HCT116 (cell line): ENCODE measurements around the gene TMEM53. TPM values are rescaled to one million over a fixed set of nuclear protein-coding genes. Genes with fewer than 3 reads are reported as not detected.

Experiments used
- ATAC-seq: fragments of 200-7000 bp; cut with Tn5 transposase; 2 replicates; pipeline ENCODE4 v1.9.1; 2020; ENCODE audit warnings: mild to moderate bottlenecking, moderate library complexity
- BruUV-seq: library from RNA; stranded (reverse); fragments of 400-500 nt; replicated peaks from 2 replicates; lab custom pipeline; 2021; lab: Mats Ljungman, UMichigan
- CTCF ChIA-PET: fragments of 300-600 bp; sonication (Branson Sonifier 250); formaldehyde crosslinking; loops from one replicate; lab custom pipeline; 2021; ENCODE audit warnings: antibody characterized with exemption; lab: Charles Lee
- POLR2A ChIA-PET: fragments of 300-600, 350-600 bp; sonication (Branson Sonifier 250); formaldehyde crosslinking; loops from one replicate; lab custom pipeline; 2021; ENCODE audit warnings: antibody characterized with exemption; lab: Charles Lee
- RAD21 ChIA-PET, 2 experiments: fragments of 300-600 bp; sonication (Branson Sonifier 250); formaldehyde crosslinking; loops; one replicate each; lab custom pipeline; 2023; ENCODE audit warnings: low total read pairs in 2 of 2; ENCODE audit not compliant: uncharacterized antibody in 2 of 2, unreplicated experiment in 2 of 2, low non-redundant PET in 1 of 2; lab: Charles Lee
- DNase-seq: peaks from one replicate; pipeline ENCODE4 v3.0.0-alpha.2; 2010; ENCODE audit warnings: low read depth, low spot score
- H2AFZ ChIP-seq: fragments of 200-600 bp; shearing (Covaris generic), sonication (generic); 2 replicates; pipeline ENCODE4 v1.6.1; 2017; ENCODE audit warnings: low read depth, mixed run types, mixed read lengths, antibody characterized with exemption, low read length; ENCODE audit not compliant: poor library complexity, severe bottlenecking
- H3K27ac ChIP-seq: 2 replicates; pipeline ENCODE4 v1.5.1; 2012; ENCODE audit warnings: low read depth, low read length
- H3K27me3 ChIP-seq: fragments of 200-600 bp; sonication (generic); 2 replicates; pipeline ENCODE4 v1.6.1; 2016; ENCODE audit warnings: mixed run types, low read length, mixed read lengths; ENCODE audit not compliant: insufficient read depth
- H3K36me3 ChIP-seq, 2 experiments: fragments of 200-500 bp in 1 of 2; fragments of 200-600 bp in 1 of 2; sonication (Bioruptor generic) in 1 of 2; sonication (generic) in 1 of 2; 2 replicates each; pipeline versions ENCODE4 v1.5.1 to v1.6.1; 2014 to 2016; ENCODE audit warnings: low read length in 2 of 2, inconsistent platforms in 1 of 2, mixed read lengths in 1 of 2, mixed run types in 1 of 2; ENCODE audit not compliant: insufficient read depth in 2 of 2, control insufficient read depth in 1 of 2
- H3K4me1 ChIP-seq, 2 experiments: fragments of 200-600 bp in 1 of 2; sonication (generic) in 1 of 2; 2 replicates each; pipeline versions ENCODE4 v1.5.1 to v1.6.1; 2012 to 2017; ENCODE audit warnings: low read length in 2 of 2, inconsistent platforms in 1 of 2, mild to moderate bottlenecking in 1 of 2, mixed read lengths in 1 of 2, mixed run types in 1 of 2, moderate library complexity in 1 of 2; ENCODE audit not compliant: insufficient read depth in 2 of 2, control insufficient read depth in 1 of 2
- H3K4me2 ChIP-seq: fragments of 200-600 bp; sonication (generic); 2 replicates; pipeline ENCODE4 v1.6.1; 2017; ENCODE audit warnings: mixed run types, low read length, mixed read lengths
- H3K4me3 ChIP-seq, 2 experiments: fragments of 200-600 bp in 1 of 2; sonication (generic) in 1 of 2; replicated peaks in 1 of 2; 2 replicates each; pipeline ENCODE4 v1.5.1; 2011 to 2016; ENCODE audit warnings: low read length in 2 of 2, control low read depth in 1 of 2, low read depth in 1 of 2, mild to moderate bottlenecking in 1 of 2, mixed read lengths in 1 of 2, mixed run types in 1 of 2
- H3K79me2 ChIP-seq: fragments of 200-600 bp; sonication (generic); 2 replicates; pipeline ENCODE4 v1.6.1; 2017; ENCODE audit warnings: mild to moderate bottlenecking, mixed run types, low read length, moderate library complexity, mixed read lengths; ENCODE audit not compliant: insufficient read depth
- H3K9ac ChIP-seq: fragments of 200-600 bp; sonication (generic); 2 replicates; pipeline ENCODE4 v1.6.1; 2016; ENCODE audit warnings: low read length, mixed read lengths
- H3K9me2 ChIP-seq: fragments of 200-600 bp; sonication (generic), shearing (Covaris generic); 2 replicates; pipeline ENCODE4 v1.6.1; 2017; ENCODE audit warnings: mixed run types, mild to moderate bottlenecking, moderate library complexity; ENCODE audit not compliant: insufficient read depth
- H3K9me3 ChIP-seq, 2 experiments: fragments of 200-500 bp in 1 of 2; fragments of 200-600 bp in 1 of 2; sonication (Bioruptor generic) in 1 of 2; sonication (generic) in 1 of 2; 2 replicates each; pipeline ENCODE4 v1.6.1; 2014 to 2017; ENCODE audit warnings: low read length in 2 of 2, mixed read lengths in 2 of 2, inconsistent platforms in 1 of 2, low read depth in 1 of 2, mild to moderate bottlenecking in 1 of 2, mixed run types in 1 of 2, moderate library complexity in 1 of 2; ENCODE audit not compliant: control insufficient read depth in 1 of 2, insufficient read depth in 1 of 2
- H4K20me1 ChIP-seq: fragments of 200-600 bp; sonication (generic), shearing (Covaris generic); 2 replicates; pipeline ENCODE4 v1.6.1; 2017; ENCODE audit warnings: mixed run types, mild to moderate bottlenecking, moderate library complexity; ENCODE audit not compliant: insufficient read depth
- CBX3 ChIP-seq: IDR thresholded peaks from 2 replicates; pipeline ENCODE4 v1.6.1; 2012; ENCODE audit warnings: low read depth
- CEBPB ChIP-seq: IDR thresholded peaks from 2 replicates; pipeline ENCODE4 v1.6.1; 2012; ENCODE audit warnings: low read depth
- CTCF ChIP-seq, 3 experiments: fragments of 200-600 bp in 1 of 3; sonication (generic) in 1 of 3; IDR thresholded peaks in 2 of 3; conservative IDR thresholded peaks in 1 of 3; 2 replicates each; pipeline ENCODE4 v1.5.1; 2012 to 2017; ENCODE audit warnings: low read depth in 2 of 3, low read length in 2 of 3, antibody characterized with exemption in 1 of 3, borderline replicate concordance in 1 of 3, control low read depth in 1 of 3, mild to moderate bottlenecking in 1 of 3, mixed read lengths in 1 of 3, mixed run types in 1 of 3, moderate library complexity in 1 of 3; ENCODE audit not compliant: insufficient read depth in 1 of 3
- EGR1 ChIP-seq: IDR thresholded peaks from 2 replicates; pipeline ENCODE4 v1.6.1; 2012; ENCODE audit warnings: low read depth
- ELF1 ChIP-seq: IDR thresholded peaks from 2 replicates; pipeline ENCODE4 v1.6.1; 2012; ENCODE audit warnings: low read depth, borderline replicate concordance
- EZH2 ChIP-seq: fragments of 200-600 bp; sonication (generic); IDR thresholded peaks from 2 replicates; pipeline ENCODE4 v1.6.1; 2017; ENCODE audit warnings: antibody characterized with exemption, mixed run types
- FOSL1 ChIP-seq: IDR thresholded peaks from 2 replicates; pipeline ENCODE4 v1.6.1; 2012; ENCODE audit warnings: low read depth
- JUND ChIP-seq: IDR thresholded peaks from 2 replicates; pipeline ENCODE4 v1.6.1; 2012
- MAX ChIP-seq: IDR thresholded peaks from 2 replicates; pipeline ENCODE4 v1.6.1; 2012
- POLR2AphosphoS5 ChIP-seq: IDR thresholded peaks from 2 replicates; pipeline ENCODE4 v1.6.1; 2011; ENCODE audit warnings: mild to moderate bottlenecking, low read depth, low read length, moderate library complexity
- REST ChIP-seq: IDR thresholded peaks from 2 replicates; pipeline ENCODE4 v1.6.1; 2012; ENCODE audit warnings: low read depth
- SP1 ChIP-seq: IDR thresholded peaks from 2 replicates; pipeline ENCODE4 v1.6.1; 2012; ENCODE audit warnings: low read depth
- SRF ChIP-seq: IDR thresholded peaks from 2 replicates; pipeline ENCODE4 v1.6.1; 2012; ENCODE audit warnings: low read depth
- TCF7L2 ChIP-seq: IDR thresholded peaks from 2 replicates; pipeline ENCODE4 v1.7.0; 2011; ENCODE audit warnings: borderline replicate concordance, inconsistent platforms; ENCODE audit not compliant: insufficient read depth, insufficient read length; ENCODE audit errors: extremely low read depth
- YY1 ChIP-seq: IDR thresholded peaks from 2 replicates; pipeline ENCODE4 v1.6.1; 2011; ENCODE audit warnings: low read length, low read depth, moderate library complexity, mild to moderate bottlenecking; ENCODE audit not compliant: insufficient replicate concordance; ENCODE audit errors: extremely low read depth
- ZBTB33 ChIP-seq: IDR thresholded peaks from 2 replicates; pipeline ENCODE4 v1.6.1; 2011; ENCODE audit warnings: mild to moderate bottlenecking, low read length, moderate library complexity; ENCODE audit not compliant: insufficient replicate concordance; ENCODE audit errors: extremely low read depth
- ZFX ChIP-seq: fragments of 450-650 bp; IDR thresholded peaks from 2 replicates; pipeline ENCODE4 v1.6.1; 2017
- intact Hi-C: fragments of 100-400 bp; cut with micrococcal nuclease; formaldehyde crosslinking; loops from 2 replicates; pipeline ENCODE4 v1.10.0; 2022
- total RNA-seq: library from RNA; stranded (reverse); gene quantifications from one replicate; pipeline ENCODE4 v1.2.1, GENCODE V29; 2021; ENCODE audit not compliant: unreplicated experiment

The TMEM53 gene
- total RNA-seq, 1 experiment from 2014 or later = 10.8 TPM

GRCh38 chr1:44631647-44632539 lies 42.4 kb downstream of the TMEM53 start:
- H3K4me1 ChIP-seq = peaks cover 5 to 22% of the 10 kb centered on the region in 2 experiments; a peak in 3 of 4 replicates
- CTCF ChIA-PET = interaction anchor here (1.1 to 1.5 kb wide), 3 partner anchors 20 to 82 kb away, joined by 3 to 4 read pairs (median 3); no protein-coding TSS in a partner anchor
- TF ChIP-seq ZFX = peak; percentile 61
- TF ChIP-seq FOSL1 = no peak
- TF ChIP-seq ELF1 = no peak; the same call in 1 of the 2 replicates
- TF ChIP-seq POLR2AphosphoS5 = peak; percentile 88
- TF ChIP-seq REST = no peak
- TF ChIP-seq MAX = peak; percentile 85
- TF ChIP-seq CBX3 = no peak
- no peak for TF ChIP-seq SRF
- peak; percentile 96 for TF ChIP-seq YY1
- no peak for TF ChIP-seq SP1
- TF ChIP-seq TCF7L2 = peak; percentile 14
- no peak for TF ChIP-seq CEBPB
- no peak for TF ChIP-seq EZH2
- TF ChIP-seq CTCF (IDR thresholded peaks at IDR 0.05 in 2 of 3, conservative IDR thresholded peaks at IDR 0.05 in 1 of 3; ENCODE audit: borderline replicate concordance in 1 of 3, insufficient read depth in 1 of 3, low read depth in 2 of 3, low read length in 2 of 3) = no peak
- peak; percentile 95 for TF ChIP-seq EGR1
- TF ChIP-seq JUND = no peak
- TF ChIP-seq ZBTB33 = peak; percentile 46

More at GRCh38 chr1:44631647-44632539, 42.4 kb downstream of the TMEM53 start:
- H2AFZ ChIP-seq = peak overlapping the region; percentile 23
- H3K27ac ChIP-seq = peak overlapping the region; percentile 98
- H3K9ac ChIP-seq = peak overlapping the region; percentile 88
- ChIA-PET POLR2A (interaction anchor here (0.5 to 1.7 kb wide), 4 partner anchors 21 to 304 kb away, joined by 3 to 7 read pairs (median 3); partner anchors contain the start of genes ARMH1 and TMEM53), RAD21 (no interaction called here)
- H3K79me2 ChIP-seq = peaks cover 33% of the 10 kb centered on the region
- no peaks in the 10 kb centered on the region for H3K9me3 ChIP-seq
- peaks cover 12 to 36% of the 10 kb centered on the region in 2 experiments; a peak in 3 of 4 replicates for H3K36me3 ChIP-seq
- ATAC-seq (peak; percentile 84), DNase-seq (peak; percentile 48)
- H3K27me3 ChIP-seq = no peaks in the 10 kb centered on the region
- intact Hi-C loops = no loop called here
- peak overlapping the region; percentile 96 for H3K4me2 ChIP-seq
- peak overlapping the region; percentile 76 to 87 for H3K4me3 ChIP-seq
- 0 out of 2 replicates have a peak, but pooled peaks cover 2% of the 10 kb centered on the region for H3K9me2 ChIP-seq
- no peaks in the 10 kb centered on the region for H4K20me1 ChIP-seq
- no TSS peak for BruUV-seq
